Measurements from ENCODE around the gene RGS9.

GRCh38 chr17:65204001-65204400, 66.8 kb downstream of the RGS9 start:
- TF ChIP-seq CTCF (IDR thresholded peaks at IDR 0.05; ENCODE audit: insufficient read depth, low read length, poor library complexity, severe bottlenecking) (no peak), EZH2phosphoT487 (conservative IDR thresholded peaks at IDR 0.05; ENCODE audit: low read length) (no peak)

Measured in SU-DHL-6 (cell line).